NOMO-1 treated with DMSO at 0.1 percent for 48 hours (cell line): ENCODE results near the gene PNPLA8.
"Not testable (repeated sequence)": the region's sequence is repeated elsewhere in the genome, so short reads cannot be mapped to it uniquely, and the experiment has no call there.

Experiments used
- DNase-seq: peaks from one replicate; lab custom pipeline; 2025; ENCODE audit not compliant: unreplicated experiment; lab: John Stamatoyannopoulos, UW

PNPLA8 gene, protein sequence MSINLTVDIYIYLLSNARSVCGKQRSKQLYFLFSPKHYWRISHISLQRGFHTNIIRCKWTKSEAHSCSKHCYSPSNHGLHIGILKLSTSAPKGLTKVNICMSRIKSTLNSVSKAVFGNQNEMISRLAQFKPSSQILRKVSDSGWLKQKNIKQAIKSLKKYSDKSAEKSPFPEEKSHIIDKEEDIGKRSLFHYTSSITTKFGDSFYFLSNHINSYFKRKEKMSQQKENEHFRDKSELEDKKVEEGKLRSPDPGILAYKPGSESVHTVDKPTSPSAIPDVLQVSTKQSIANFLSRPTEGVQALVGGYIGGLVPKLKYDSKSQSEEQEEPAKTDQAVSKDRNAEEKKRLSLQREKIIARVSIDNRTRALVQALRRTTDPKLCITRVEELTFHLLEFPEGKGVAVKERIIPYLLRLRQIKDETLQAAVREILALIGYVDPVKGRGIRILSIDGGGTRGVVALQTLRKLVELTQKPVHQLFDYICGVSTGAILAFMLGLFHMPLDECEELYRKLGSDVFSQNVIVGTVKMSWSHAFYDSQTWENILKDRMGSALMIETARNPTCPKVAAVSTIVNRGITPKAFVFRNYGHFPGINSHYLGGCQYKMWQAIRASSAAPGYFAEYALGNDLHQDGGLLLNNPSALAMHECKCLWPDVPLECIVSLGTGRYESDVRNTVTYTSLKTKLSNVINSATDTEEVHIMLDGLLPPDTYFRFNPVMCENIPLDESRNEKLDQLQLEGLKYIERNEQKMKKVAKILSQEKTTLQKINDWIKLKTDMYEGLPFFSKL

GRCh38 chr7:108525985-108526767 lies at the start of gene PNPLA8:
PNPLA8 (minus strand) TSS chr7:108526135; CDS start chr7:108515491, 10,644 bp downstream.
- DNase-seq = peak; percentile 88

DNA sequence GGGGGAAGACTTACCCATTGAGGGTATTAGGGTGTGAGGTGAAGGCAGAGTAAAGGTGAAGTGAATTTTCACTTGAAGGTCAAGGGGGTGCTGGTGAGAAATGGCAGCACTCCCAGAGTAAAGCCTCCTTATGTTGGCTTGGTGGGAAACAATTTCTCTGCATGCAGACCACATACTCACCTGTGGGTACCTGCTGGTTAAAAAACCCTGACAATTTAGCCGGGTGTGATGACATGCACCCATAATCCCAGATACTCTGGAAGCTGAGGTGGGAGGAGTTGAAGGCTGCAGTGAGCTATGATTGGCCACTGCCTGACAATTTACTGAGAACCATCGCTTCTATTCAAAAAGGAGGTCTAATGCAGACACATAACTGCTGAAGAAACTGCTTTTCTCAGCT lies 49.2 kb upstream of the PNPLA8 start:
- no peak for DNase-seq

GRCh38 chr7:108572480-108572879 lies 46.5 kb upstream of the PNPLA8 start:
- no peak for DNase-seq

GRCh38 chr7:108570146-108570755 lies 44.3 kb upstream of the PNPLA8 start:
- DNase-seq = peak; percentile 7

- DNase-seq = peak; percentile 86
Observed at GRCh38 chr7:108569381-108570145, 43.6 kb upstream of the PNPLA8 start, which contains the start of the genes DNAJB9 and THAP5. DNAJB9 (plus strand) TSS chr7:108569874; CDS start chr7:108571727, 1,853 bp downstream. THAP5 (minus strand) TSS chr7:108569706; CDS start chr7:108569569, 137 bp downstream.

DNA sequence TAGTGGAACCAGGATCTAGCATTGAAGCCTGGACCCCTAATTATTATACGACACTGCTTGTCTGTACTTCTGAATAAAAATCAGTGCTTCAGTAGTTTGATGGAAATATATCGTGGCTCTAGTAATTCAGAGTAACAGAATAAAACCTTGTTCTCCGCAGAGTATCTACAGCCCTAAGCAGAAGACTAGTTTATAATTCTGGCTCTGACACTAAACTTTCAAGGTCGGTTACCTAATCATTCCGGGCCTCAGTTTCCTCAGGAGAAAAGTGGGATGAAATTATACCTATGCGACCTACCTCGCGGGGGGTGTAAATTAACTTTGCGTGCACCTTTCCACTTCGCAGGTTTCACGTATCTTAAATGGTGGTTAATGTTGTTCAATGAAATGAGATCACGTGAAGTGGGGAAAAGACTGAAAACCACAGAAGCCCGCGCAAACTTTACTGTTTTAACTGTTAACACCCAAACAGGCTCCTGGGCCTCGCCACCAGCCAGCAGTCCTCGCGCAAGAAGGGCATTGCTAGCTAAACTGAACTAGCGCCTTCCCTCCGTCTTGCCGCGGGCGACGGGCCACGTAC lies 43.0 kb upstream of the PNPLA8 start:
- DNase-seq = peak; percentile 42

- DNase-seq = no peak
Observed at GRCh38 chr7:108565987-108566386, 40.1 kb upstream of the PNPLA8 start.

DNA sequence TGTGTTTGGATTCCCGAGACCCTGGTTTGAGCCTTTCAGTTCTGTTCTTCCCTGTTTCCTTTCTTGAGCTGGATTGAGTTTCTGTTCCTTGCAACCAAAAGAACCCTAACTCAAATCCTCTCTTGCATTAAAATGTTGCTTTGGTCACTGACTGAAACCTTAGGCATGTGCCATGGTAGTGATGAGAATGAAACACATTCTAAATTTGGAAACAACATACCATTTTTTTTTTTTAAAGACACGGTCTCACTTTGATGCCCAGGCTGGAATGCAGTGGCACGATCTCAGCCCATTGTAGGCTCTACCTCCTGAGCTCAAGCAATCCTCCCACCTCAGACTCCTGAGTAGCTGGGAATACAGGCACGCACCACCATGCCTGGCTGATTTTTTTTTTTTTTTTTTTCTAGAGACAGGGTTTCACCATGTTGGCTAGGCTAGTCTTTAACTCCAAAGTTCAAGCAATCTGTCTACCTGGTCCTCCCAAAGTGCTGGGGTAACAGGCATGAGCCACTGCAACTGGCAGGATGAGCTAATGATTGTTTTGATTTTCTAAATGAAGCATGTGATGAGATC lies 35.2 kb upstream of the PNPLA8 start:
- no peak for DNase-seq

- no peak for DNase-seq
Observed at GRCh38 chr7:108559253-108559652, 33.3 kb upstream of the PNPLA8 start.

DNA sequence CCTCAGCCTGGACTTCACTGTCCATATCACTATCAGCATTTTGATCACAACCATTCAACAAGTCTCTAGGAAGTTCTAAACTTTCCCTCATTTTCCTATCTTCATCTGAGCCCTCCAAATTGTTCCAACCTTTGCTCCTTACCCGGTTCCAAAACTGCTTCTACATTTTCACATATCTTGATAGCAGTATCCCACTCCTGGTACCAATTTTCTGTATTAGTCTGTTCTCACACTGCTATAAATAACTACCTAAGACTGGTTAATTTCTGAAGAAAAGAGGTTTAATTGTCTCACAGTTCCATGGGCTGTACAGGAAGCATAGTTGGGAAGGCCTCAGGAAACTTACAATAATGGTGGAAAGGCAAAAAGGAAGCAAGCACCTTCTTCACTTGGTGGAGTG lies 31.7 kb upstream of the PNPLA8 start:
- DNase-seq = no peak

DNA sequence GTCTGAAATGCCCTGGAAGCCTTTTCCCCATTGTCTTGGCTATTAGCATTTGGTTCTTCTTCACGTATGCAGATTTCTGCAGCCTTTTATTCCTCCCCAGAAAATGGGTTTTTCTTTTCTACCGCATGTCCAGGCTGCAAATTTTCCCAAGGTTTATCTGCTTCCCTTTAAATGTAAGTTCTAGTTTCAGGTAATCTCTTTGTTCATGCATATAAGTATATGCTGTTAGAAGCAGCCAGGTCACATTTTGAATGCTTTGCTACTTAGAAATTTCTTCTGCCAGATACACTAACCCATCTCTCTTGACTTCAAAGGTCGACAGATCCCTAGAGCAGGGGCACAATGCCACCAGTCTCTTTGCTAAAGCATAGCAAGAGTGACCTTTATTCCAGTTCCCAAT lies 31.3 kb upstream of the PNPLA8 start:
- no peak for DNase-seq

GRCh38 chr7:108556665-108557064 lies 30.7 kb upstream of the PNPLA8 start:
- not testable (repeated sequence) for DNase-seq

DNA sequence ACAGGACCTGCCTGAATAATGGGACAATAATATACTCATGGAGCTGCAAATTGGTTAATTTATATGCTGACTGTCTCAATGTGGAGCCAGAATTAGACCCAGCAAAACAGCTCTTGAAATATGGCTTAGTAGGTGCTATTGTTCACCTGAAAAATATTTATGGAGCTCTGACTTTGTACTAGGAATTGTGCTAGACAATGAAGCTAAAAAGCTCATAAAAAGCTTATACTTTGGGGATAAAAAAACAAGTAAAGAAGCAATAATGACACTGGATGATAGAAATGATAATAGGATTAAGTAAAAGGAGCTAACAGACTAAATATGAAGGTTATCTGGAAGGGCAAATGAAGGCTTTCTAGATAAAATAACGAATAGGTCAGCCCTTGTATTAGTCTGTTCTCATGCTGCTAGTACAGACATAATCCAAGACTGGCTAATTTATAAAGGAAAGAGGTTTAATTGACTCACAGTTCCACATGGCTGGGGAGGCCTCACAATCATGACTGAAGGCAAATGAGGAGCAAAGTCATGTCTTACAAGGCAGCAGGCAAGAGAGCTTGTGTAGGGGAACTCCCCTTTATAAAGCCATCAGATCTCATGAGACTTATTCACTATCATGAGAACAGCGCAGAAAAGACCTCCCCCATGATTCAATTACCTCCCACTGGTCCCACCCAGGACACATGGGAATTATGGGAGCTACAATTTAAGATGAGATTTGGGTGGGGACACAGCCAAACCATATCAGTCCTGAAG lies 22.4 kb upstream of the PNPLA8 start:
- not testable (repeated sequence) for DNase-seq

DNA sequence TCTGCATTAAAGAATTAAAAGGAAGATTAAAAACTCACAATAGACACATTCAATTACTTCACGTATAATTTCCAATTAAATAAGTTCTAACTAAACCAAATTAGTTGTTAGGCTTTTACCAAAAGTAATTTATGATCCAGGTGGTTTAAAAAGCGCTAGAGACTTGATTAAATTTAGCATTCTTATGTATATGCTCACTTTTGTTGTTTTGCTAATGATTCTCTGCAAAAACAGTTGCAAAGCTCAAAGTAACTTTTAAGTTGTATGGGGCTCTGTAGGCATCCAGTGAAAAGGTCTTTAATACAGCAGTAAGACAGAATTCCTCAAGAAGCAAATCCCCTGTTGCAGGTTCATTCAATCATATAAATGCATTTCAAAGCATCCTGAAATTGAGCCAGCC lies 15.5 kb upstream of the PNPLA8 start:
- no peak for DNase-seq

DNA sequence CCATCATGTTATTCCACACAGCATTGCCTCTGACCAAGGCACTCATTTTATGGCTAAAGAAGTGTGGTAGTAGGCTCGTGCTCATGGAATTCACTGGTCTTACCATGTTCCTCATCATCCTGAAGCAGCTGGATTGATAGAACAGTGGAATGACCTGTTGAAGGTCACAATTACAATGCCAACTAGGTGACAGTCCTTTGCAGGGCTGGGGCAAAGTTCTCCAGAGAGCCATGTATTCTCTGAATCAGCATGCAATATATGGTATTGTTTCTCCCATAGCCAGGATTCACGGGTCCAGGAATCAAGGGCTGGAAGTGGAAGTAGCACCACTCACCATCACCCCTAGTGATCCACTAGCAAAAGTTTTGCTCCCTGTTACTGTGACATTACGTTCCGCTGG lies 12.8 kb upstream of the PNPLA8 start:
- DNase-seq = not testable (repeated sequence)

DNA sequence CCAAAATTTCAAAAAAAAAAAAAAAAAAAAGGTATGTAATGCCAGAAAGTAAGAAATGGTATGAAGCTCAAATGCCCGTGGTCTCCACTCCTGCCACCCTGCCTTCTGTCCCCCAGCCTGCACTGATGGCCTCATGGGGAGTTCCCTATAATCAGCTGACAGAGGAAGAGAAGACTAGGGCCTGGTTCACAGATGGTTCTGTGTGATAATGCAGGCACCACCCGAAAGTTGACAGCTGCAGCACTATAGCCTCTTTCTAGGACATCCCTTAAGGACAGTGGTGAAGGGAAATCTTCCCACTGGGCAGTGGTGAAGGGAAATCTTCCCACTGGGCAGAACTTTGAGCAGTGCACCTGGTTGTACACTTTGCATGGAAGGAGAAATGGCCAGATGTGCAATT lies 12.3 kb upstream of the PNPLA8 start:
- DNase-seq = not testable (repeated sequence)

DNA sequence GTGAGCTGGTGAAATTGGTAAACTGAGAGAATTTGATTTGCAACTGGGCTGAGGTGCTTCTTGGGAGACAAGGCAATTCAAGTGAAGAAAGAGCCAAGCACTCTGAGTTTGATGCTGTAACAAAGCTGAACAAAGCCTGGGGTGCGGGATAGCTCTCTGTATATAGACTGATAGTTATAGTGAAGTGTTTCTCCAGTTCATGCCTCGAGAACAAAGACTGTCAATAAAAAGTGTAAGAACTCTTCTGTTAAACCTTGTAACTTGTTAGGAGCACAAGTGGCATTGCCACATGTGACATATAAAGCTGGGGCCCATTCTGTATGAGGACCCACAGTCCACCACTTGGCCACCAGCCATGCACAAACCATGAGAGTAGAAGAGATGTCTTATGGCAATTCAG lies 11.3 kb upstream of the PNPLA8 start:
- no peak for DNase-seq

DNA sequence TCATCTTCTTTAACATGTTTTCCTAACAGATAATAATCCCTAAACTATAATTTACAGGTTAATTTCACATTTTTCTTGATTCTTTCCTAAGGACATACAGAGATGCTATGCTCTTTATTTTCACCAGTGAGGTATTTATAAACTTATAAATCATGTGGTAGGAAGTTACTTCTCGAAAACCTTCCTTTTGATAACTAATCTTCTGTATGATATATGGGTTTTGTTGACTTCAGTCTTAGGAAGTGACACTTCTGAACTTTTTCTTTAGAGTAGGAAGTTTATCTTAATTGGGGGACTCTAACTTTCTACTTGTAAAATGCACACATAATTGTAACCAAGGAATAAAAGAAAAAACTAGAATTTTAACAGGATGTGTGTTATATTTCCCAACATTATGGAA lies 9.8 kb upstream of the PNPLA8 start:
- no peak for DNase-seq

DNA sequence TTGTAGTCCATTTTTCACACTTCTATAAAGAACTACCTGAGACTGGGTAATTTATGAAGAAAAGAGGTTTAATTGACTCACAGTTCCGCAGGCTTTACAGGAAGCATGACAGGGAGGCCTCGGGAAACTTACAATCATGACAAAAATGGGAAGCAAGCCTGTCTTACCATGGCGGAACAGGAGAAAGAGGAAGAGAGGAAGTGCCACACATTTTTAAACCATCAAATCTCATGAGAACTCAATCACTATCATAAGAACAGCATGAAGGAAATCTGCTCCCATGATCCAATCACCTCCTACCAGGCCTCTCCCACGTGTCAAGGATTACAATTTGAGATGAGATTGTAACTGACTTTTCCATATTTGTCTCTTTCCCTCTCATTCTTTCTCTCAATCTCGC lies 9.3 kb upstream of the PNPLA8 start:
- DNase-seq = no peak
